ENCODE measurements around the gene STARD5.

The STARD5 gene

DNA sequence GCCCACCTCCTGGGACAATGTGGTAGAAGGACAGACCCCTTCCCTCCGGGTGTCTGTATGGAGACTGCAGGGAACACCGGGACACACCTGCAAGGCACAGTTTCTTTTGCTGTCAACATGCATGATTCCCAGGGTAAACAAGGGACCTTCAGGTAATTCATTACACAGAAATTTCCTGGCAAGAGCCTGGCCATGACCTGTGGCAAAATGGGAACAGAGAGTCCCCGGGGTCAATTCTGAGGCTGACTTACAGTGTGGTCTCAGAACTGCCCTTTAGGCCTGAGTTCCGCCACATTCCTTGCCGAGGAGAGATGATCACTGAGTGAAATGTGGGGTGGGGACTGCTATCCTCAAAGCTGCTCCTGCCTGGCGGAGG lies 6.3 kb downstream of the STARD5 start:
- no peaks in the 10 kb centered on the region for H3K4me1 ChIP-seq (ENCODE audit: control insufficient read depth, insufficient read depth, low read length)
- H3K36me3 ChIP-seq (ENCODE audit: control insufficient read depth, insufficient read depth, low read length) = no peaks in the 10 kb centered on the region
- no peak overlapping the region for H3K9ac ChIP-seq (ENCODE audit: low read length)
- H3K4me3 ChIP-seq (ENCODE audit: low read length) = no peak overlapping the region
- no peaks in the 10 kb centered on the region for H3K9me3 ChIP-seq (ENCODE audit: control insufficient read depth, low read length)
- no peaks in the 10 kb centered on the region for H3K27me3 ChIP-seq (ENCODE audit: control insufficient read depth, insufficient read depth, low read length)

DNA sequence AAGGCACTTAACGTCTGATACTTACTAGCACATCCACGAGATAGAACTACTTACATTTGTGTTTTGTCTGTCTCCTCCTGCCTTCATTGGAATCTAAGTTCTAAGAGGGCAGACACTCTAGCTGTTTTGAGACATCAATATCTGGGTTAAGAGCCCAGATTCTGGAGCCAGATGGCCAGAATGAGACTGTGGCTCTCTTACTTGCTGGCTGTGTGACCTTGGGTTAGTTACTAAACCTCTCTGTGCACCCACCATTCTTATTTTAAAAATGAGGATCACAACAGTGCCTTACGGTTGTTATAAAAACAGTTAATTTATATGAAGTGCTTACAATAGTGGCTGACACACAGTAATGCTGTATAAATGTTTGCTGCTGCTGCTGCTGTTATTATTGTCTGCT lies 7.7 kb downstream of the STARD5 start:
- H3K9ac ChIP-seq (ENCODE audit: low read length) = no peak overlapping the region
- no peaks in the 10 kb centered on the region for H3K36me3 ChIP-seq (ENCODE audit: control insufficient read depth, insufficient read depth, low read length)
- H3K4me3 ChIP-seq (ENCODE audit: low read length) = no peak overlapping the region
- no peaks in the 10 kb centered on the region for H3K27me3 ChIP-seq (ENCODE audit: control insufficient read depth, insufficient read depth, low read length)
- H3K9me3 ChIP-seq (ENCODE audit: control insufficient read depth, low read length) = no peaks in the 10 kb centered on the region
- no peaks in the 10 kb centered on the region for H3K4me1 ChIP-seq (ENCODE audit: control insufficient read depth, insufficient read depth, low read length)

DNA sequence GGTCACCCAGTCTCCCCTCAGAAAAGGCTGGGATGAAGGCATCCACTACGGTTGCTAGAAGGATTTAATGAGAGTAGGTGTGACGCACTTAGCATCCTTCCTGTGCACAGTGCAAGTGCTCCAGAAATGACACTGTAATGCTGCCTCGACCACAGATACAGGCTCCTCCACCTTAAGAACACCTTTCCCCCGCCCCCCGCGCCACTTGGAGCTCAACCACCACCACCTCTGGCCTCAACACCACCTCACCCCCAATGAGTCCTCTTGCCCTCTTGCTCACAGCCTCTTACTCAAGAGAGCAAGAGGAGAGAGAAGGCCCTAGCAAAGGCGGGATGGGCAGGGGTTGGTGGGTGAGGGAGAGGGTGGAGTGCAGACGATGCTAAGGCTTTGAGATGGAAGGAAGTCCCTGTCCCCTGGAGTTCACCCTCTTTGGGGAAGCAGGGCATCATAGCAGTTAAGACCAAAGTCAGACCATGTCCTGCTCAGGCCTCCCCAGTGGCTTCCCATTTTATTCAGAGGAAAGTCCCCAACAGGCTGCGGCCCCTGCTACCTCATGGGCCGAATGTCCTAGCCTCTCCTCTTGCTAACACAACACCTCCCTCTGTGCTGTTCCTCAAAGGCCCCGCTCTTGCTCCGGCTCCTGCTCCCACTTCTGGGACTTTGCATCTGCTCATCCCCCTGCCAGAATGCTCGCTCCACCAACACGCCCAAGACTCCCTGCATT lies 8.3 kb downstream of the STARD5 start:
- Histone ChIP-seq H3K36me3 (ENCODE audit: control insufficient read depth, insufficient read depth, low read length) (no peaks in the 10 kb centered on the region), H3K27me3 (ENCODE audit: control insufficient read depth, insufficient read depth, low read length) (no peaks in the 10 kb centered on the region), H3K4me3 (ENCODE audit: low read length) (no peak overlapping the region), H3K4me1 (ENCODE audit: control insufficient read depth, insufficient read depth, low read length) (no peaks in the 10 kb centered on the region), H3K9ac (ENCODE audit: low read length) (no peak overlapping the region), H3K9me3 (ENCODE audit: control insufficient read depth, low read length) (no peaks in the 10 kb centered on the region)

DNA sequence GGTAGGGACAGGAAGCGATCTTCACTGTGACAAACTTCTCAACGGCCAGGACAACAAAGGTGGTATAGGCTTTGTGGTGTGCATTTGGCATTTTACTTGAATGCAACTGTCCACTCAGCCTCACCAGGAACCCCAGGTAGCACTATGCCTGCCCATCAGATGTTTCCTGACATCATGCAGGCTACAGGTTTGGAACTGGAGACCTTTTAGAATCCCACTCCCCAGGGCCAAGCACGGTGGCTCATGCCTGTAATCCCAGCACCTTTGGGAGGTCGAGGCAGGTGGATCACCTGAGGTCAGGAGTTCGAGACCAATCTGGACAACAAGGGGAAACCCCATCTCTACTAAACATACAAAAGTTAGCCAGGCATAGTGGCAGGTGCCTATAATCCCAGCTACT lies 9.6 kb downstream of the STARD5 start:
- H3K9ac ChIP-seq (ENCODE audit: low read length) = no peak overlapping the region
- H3K4me3 ChIP-seq (ENCODE audit: low read length) = no peak overlapping the region
- no peaks in the 10 kb centered on the region for H3K27me3 ChIP-seq (ENCODE audit: control insufficient read depth, insufficient read depth, low read length)
- H3K36me3 ChIP-seq (ENCODE audit: control insufficient read depth, insufficient read depth, low read length) = no peaks in the 10 kb centered on the region
- no peaks in the 10 kb centered on the region for H3K9me3 ChIP-seq (ENCODE audit: control insufficient read depth, low read length)
- no peaks in the 10 kb centered on the region for H3K4me1 ChIP-seq (ENCODE audit: control insufficient read depth, insufficient read depth, low read length)

DNA sequence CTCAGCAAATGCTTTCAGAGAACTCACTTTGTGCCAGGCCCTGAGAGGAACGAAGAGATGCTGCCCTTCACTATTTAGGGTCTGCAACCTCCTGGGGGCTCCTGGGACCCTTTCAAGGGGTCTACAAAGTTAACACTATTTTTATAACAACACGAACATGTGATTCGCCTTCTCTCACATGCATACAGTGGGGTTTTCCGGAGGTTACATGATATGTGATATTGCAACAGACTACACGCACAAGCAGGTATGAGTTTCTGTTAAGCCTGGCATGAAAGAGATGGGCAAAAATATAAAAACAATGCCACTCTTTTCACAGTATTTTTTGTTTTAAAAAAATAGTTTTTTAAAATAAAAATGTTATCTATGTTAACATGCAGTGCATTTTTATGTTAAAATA lies 10.3 kb downstream of the STARD5 start:
- Histone ChIP-seq H3K36me3 (ENCODE audit: control insufficient read depth, insufficient read depth, low read length) (no peaks in the 10 kb centered on the region), H3K9me3 (ENCODE audit: control insufficient read depth, low read length) (no peaks in the 10 kb centered on the region), H3K4me3 (ENCODE audit: low read length) (no peak overlapping the region), H3K9ac (ENCODE audit: low read length) (no peak overlapping the region), H3K4me1 (ENCODE audit: control insufficient read depth, insufficient read depth, low read length) (no peaks in the 10 kb centered on the region), H3K27me3 (ENCODE audit: control insufficient read depth, insufficient read depth, low read length) (no peaks in the 10 kb centered on the region)

DNA sequence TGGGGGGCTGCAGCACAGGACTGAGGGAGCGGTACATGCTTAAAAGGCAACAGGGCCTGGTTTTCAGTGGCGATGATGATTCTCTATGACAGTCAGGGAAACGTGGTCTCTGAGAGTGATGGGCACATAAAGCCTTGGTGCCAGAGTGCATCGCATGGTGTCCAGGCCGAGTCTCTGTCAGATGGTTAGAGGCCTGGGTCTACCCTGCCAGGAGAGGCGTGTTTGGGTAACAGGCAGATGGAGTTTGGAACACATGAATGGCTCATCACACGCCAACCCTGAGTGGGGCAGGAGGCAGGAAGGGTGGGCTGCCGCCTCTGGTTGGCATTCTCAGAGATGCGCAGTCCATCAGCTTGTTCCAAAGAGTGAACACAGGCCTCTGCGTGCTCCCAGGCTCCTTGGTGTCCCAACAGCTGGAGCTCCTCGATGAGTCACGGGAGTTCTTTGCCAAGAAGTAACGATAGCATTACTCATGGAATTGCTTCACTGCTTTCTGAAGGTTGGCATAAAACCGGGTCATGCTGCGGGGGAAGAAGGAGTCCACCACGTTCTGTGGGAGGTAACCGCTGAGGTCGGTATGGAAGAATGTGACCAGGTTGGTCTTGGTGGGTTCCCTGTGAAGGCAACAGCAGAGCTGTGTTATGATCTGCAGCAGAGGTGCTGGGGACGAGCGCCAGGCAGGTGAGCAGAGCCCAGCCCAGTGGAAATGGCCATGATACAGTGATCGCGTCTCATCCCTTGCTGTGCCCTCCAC lies 11.0 kb downstream of the STARD5 start:
- Histone ChIP-seq H3K4me3 (ENCODE audit: low read length) (no peak overlapping the region), H3K9me3 (ENCODE audit: control insufficient read depth, low read length) (no peaks in the 10 kb centered on the region), H3K4me1 (ENCODE audit: control insufficient read depth, insufficient read depth, low read length) (no peaks in the 10 kb centered on the region), H3K9ac (ENCODE audit: low read length) (no peak overlapping the region), H3K36me3 (ENCODE audit: control insufficient read depth, insufficient read depth, low read length) (no peaks in the 10 kb centered on the region), H3K27me3 (ENCODE audit: control insufficient read depth, insufficient read depth, low read length) (no peaks in the 10 kb centered on the region)

DNA sequence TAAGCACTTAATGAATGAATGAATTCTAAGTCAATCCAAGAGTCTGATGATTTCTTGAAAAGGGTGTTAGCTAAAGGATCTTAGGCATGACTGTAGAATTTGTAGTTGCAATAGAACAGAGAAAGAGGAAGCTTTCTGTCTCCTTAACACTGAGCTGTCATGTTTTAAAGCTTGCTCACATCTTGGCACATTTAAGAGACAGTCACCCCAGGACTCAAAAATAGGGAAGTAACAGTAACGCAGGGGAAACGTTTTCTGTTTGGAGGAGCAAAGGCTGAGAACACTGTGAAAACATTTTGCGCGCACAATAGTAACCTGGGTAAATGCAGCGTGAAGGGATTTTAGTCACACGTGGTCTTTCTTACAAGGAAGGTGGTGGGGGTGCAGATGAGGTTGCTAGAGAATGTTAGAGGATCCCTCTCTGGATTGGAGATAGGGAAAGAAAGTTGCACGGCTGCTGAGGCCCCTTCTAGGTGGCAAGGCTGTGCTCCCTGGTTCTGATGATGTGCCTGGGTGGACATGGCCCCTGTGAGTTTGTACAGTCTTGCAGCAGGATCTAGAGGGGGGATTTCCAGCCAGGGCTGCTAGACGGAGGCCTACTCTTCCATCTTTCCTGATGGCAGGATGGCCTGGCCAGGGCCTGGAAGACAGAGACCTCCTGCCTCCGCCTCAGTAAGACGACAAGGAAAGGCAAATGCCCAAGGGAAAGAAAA lies 12.0 kb downstream of the STARD5 start:
- H3K9me3 ChIP-seq (ENCODE audit: control insufficient read depth, low read length) = no peaks in the 10 kb centered on the region
- H3K27me3 ChIP-seq (ENCODE audit: control insufficient read depth, insufficient read depth, low read length) = no peaks in the 10 kb centered on the region
- H3K4me1 ChIP-seq (ENCODE audit: control insufficient read depth, insufficient read depth, low read length) = no peaks in the 10 kb centered on the region
- no peak overlapping the region for H3K9ac ChIP-seq (ENCODE audit: low read length)
- no peak overlapping the region for H3K4me3 ChIP-seq (ENCODE audit: low read length)
- H3K36me3 ChIP-seq (ENCODE audit: control insufficient read depth, insufficient read depth, low read length) = no peaks in the 10 kb centered on the region

DNA sequence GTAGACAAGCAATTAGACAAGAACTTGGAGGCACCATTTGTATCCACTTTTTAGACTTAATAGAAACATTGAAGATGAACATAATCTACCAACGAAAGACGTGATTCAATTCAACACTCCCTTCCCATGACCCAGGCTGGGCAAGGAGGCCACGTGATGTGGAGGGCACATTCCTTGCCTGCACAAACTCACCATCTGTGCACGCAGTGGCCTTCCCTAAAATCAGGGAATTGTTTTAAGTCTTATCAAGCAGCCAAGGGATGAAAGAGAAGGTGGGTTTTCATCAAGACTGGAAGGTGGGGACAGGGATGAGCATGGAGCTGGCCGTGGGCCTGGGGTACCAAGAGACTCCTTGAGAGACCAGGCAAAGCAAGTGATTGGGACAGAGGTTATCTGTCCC lies 13.5 kb downstream of the STARD5 start:
- Histone ChIP-seq H3K27me3 (ENCODE audit: control insufficient read depth, insufficient read depth, low read length) (no peaks in the 10 kb centered on the region), H3K9ac (ENCODE audit: low read length) (no peak overlapping the region), H3K4me3 (ENCODE audit: low read length) (no peak overlapping the region), H3K4me1 (ENCODE audit: control insufficient read depth, insufficient read depth, low read length) (no peaks in the 10 kb centered on the region), H3K9me3 (ENCODE audit: control insufficient read depth, low read length) (no peaks in the 10 kb centered on the region), H3K36me3 (ENCODE audit: control insufficient read depth, insufficient read depth, low read length) (no peaks in the 10 kb centered on the region)

DNA sequence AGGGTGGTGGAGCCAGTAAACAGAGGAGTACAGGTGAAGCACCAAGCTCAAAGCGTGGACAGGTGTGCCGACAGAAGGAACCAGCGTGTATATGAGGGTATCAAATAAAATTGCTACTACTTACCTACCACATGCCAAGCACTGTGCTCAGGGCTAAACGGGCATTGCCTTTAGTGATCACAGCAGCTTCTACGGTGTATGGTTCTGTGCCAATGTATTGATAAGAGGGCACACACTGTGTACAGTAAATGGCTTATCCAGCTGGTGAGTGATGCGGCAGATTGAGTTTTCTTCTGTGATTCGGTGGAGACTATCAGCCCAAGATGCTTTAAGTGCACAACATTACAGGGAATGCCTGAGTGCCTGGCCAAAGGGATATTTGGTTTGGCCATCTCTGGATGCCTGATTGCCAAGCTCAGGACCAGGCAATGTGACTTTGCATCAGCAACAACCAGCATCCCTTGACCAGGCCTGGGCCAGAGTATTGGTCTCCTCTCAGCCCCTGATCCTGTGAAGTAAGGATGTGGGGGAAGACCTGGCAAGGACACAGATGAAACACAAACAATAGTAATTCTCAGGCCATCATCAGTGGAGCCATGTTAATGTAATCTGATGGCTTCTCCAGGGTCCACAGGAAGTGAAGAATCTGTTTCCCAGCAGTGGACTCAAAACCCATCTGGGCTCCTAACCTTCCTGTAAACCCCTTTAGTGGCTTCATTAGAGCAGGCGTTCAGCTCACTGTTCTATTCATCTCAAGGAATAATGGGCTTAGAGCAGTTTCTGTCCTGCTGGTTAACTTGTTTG lies 14.1 kb downstream of the STARD5 start:
- H3K9me3 ChIP-seq (ENCODE audit: control insufficient read depth, low read length) = no peaks in the 10 kb centered on the region
- H3K9ac ChIP-seq (ENCODE audit: low read length) = no peak overlapping the region
- H3K4me3 ChIP-seq (ENCODE audit: low read length) = no peak overlapping the region
- no peaks in the 10 kb centered on the region for H3K4me1 ChIP-seq (ENCODE audit: control insufficient read depth, insufficient read depth, low read length)
- no peaks in the 10 kb centered on the region for H3K27me3 ChIP-seq (ENCODE audit: control insufficient read depth, insufficient read depth, low read length)
- no peaks in the 10 kb centered on the region for H3K36me3 ChIP-seq (ENCODE audit: control insufficient read depth, insufficient read depth, low read length)

DNA sequence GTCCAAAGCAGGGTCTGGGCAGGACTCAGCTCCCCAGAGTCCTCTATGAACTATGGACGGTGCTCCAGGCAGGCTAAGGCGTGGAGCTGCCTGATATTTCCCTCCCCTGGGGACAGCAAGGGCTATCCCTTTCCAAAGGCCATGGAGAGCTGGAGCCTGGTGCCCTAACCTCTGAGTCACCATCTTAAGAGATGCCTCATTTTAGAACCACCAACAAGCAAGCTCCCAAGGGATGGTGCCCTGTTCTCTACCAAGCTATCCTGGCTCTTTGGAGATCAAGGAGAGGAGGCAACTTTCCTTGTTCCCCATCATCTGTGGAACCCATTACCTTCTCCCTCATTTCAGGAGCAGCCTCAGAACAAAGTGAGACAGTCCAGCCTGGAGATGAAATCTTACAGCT lies 15.7 kb downstream of the STARD5 start:
- H3K4me1 ChIP-seq (ENCODE audit: control insufficient read depth, insufficient read depth, low read length) = peaks cover 5% of the 10 kb centered on the region
- H3K27me3 ChIP-seq (ENCODE audit: control insufficient read depth, insufficient read depth, low read length) = no peaks in the 10 kb centered on the region
- no peak overlapping the region for H3K9ac ChIP-seq (ENCODE audit: low read length)
- H3K9me3 ChIP-seq (ENCODE audit: control insufficient read depth, low read length) = no peaks in the 10 kb centered on the region
- H3K36me3 ChIP-seq (ENCODE audit: control insufficient read depth, insufficient read depth, low read length) = no peaks in the 10 kb centered on the region
- H3K4me3 ChIP-seq (ENCODE audit: low read length) = no peak overlapping the region

DNA sequence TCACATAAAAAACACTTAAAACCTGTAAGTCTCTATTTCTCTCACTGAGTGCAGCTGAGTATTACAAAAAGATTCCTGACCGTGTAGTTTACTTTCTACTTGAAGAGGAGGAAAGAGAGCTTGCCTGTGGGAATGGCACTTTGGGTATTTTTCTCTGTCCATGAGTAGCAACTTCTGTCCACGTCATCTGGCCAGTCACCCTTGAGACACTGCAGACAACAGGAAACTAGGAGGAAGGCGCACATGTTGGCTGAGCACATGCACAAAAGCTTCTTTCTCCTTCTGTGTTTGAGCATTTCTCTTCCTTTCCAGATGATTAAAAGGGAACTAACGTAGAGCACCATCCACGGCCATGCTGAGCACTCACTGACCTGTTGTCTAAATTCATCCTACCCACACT lies 19.7 kb downstream of the STARD5 start:
- Histone ChIP-seq H3K27me3 (ENCODE audit: control insufficient read depth, insufficient read depth, low read length) (no peaks in the 10 kb centered on the region), H3K36me3 (ENCODE audit: control insufficient read depth, insufficient read depth, low read length) (no peaks in the 10 kb centered on the region), H3K4me1 (ENCODE audit: control insufficient read depth, insufficient read depth, low read length) (peaks cover 5% of the 10 kb centered on the region), H3K4me3 (ENCODE audit: low read length) (no peak overlapping the region), H3K9me3 (ENCODE audit: control insufficient read depth, low read length) (no peaks in the 10 kb centered on the region), H3K9ac (ENCODE audit: low read length) (no peak overlapping the region)
